ENCODE results near the gene DCUN1D5. TPM values are rescaled to one million over a fixed set of nuclear protein-coding genes. Genes with fewer than 3 reads are reported as not detected.

DCUN1D5 gene
- 35.4 TPM for total RNA-seq

DNA sequence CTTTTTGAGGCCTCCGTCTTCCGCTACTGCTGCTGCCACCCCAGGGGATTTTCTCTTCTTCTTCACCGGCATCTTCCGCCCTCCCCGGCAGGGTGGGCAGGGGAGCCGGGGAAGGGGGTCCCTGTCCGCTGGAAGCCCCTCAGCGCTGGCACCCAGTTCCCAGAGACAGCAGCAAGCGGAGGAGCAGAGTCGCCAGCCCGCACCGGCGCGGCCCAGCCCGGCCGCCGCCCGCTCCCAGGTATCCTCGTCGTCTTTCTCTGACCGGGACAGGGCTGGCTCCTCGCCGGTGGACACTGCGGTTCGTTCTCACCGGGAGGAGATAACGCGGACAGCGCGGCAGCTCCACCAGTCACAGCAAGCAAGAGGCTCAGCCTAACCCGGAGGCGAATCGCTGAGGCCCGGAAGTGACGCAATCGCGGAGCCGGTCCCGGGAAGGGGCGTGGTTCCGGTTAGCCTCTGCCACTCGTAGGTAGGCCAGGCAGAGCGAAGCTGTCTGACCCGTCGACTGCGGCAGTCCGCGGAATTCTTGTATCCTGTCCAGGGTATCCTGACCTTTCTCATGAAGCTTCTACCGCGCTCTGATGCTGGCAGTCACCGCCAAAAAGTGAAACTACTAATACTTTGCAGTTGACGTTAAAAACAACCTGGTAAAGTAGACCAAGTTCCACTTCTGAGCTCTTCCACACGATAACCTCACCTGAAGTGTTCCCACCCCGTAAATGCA, at the start of gene DCUN1D5:
DCUN1D5 (minus strand) TSS at position 360 of the 724 bp plus-strand sequence; CDS start at position 72, 288 bp downstream.

GRCh38 chr11:103108933-103109817, 17.2 kb upstream of the DCUN1D5 start, which contains the start of gene DYNC2H1:
TSS of gene DYNC2H1 (plus strand) at chr11:103109426. CDS start at chr11:103109575, 149 bp downstream.

Other genes with a start within 250 kb of the DCUN1D5 start
- not detected for gene MMP3, start 248.6 kb downstream of the DCUN1D5 start, total RNA-seq
- gene MMP12, start 217.2 kb downstream of the DCUN1D5 start, total RNA-seq: 1.6 TPM
- not detected for gene MMP13, start 136.4 kb downstream of the DCUN1D5 start, total RNA-seq
- gene DYNC2H1, start 17.3 kb upstream of the DCUN1D5 start, total RNA-seq: 51.5 TPM

Measured in metanephros (tissue), 1 donor.